Breast epithelium (tissue), 3 donors: Measurements from ENCODE around the gene SLC39A1.
A peak's percentile ranks its signal among the peaks of the same experiment; 100 is the strongest.

ENCODE experiments used
- CTCF ChIP-seq, 3 donors: fragments of 450-650 bp; IDR thresholded peaks; one replicate each; pipeline ENCODE4 v1.5.1; 2016 to 2017; ENCODE audit warnings: antibody characterized with exemption in 3 of 3, mild to moderate bottlenecking in 3 of 3, moderate library complexity in 3 of 3
- POLR2AphosphoS5 ChIP-seq, 3 donors: sonication (generic); formaldehyde crosslinking; IDR thresholded peaks; one replicate each; pipeline ENCODE4 v1.6.1; 2017; ENCODE audit warnings: antibody characterized with exemption in 3 of 3

GRCh38 chr1:153977250-153978240 lies 14.2 kb upstream of the SLC39A1 start, which contains the start of gene JTB:
- TF ChIP-seq POLR2AphosphoS5 (IDR thresholded peaks at IDR 0.05): peak; percentile 72 to 91 (median 80)
- no peak for TF ChIP-seq CTCF (IDR thresholded peaks at IDR 0.05)
